Esophagus squamous epithelium (tissue), 5 donors: ENCODE measurements around the gene RTN4RL1. TPM values are rescaled to one million over a fixed set of nuclear protein-coding genes. Genes with fewer than 3 reads are reported as not detected.
A peak's percentile ranks its signal among the peaks of the same experiment; 100 is the strongest.

Source experiments
- DNase-seq: peaks from one replicate; lab custom pipeline; 2025; lab: John Stamatoyannopoulos, UW
- H3K27ac ChIP-seq, 4 donors: fragments of 200-600 bp; sonication (generic); one replicate each; pipeline ENCODE4 v1.5.1; 2016 to 2019; ENCODE audit warnings: mild to moderate bottlenecking in 1 of 4
- H3K27me3 ChIP-seq, 4 donors: fragments of 200-600 bp; sonication (generic); 1 replicate in 3 of 4; 2 replicates in 1 of 4; pipeline versions ENCODE4 v1.5.1 to v1.6.0; 2017 to 2021; ENCODE audit warnings: antibody characterized with exemption in 1 of 4
- H3K36me3 ChIP-seq, 3 donors: fragments of 200-600 bp; sonication (generic); one replicate each; pipeline ENCODE4 v1.5.1; 2016 to 2019
- H3K4me1 ChIP-seq, 3 donors: fragments of 200-600 bp; sonication (generic); one replicate each; pipeline ENCODE4 v1.5.1; 2017 to 2019
- H3K4me3 ChIP-seq, 4 donors: fragments of 200-600 bp; sonication (generic); 1 replicate in 3 of 4; 2 replicates in 1 of 4; pipeline ENCODE4 v1.5.1; 2016 to 2019; ENCODE audit warnings: mild to moderate bottlenecking in 2 of 4, moderate library complexity in 1 of 4
- H3K9me3 ChIP-seq, 3 donors: fragments of 200-600 bp; sonication (generic); one replicate each; pipeline ENCODE4 v1.5.1; 2016 to 2019
- CTCF ChIP-seq, 6 experiments: fragments of 450-650 bp in 4 of 6; fragments of 200-600 bp in 2 of 6; sonication (generic) in 2 of 6; IDR thresholded peaks; one replicate each; pipeline ENCODE4 v1.5.1; 2016 to 2019; ENCODE audit warnings: antibody characterized with exemption in 6 of 6, mild to moderate bottlenecking in 4 of 6, moderate library complexity in 4 of 6
- POLR2A ChIP-seq, 4 donors: fragments of 450-650 bp; IDR thresholded peaks; one replicate each; pipeline ENCODE4 v1.6.1; 2017; ENCODE audit warnings: antibody characterized with exemption in 4 of 4, mild to moderate bottlenecking in 4 of 4, moderate library complexity in 3 of 4
- WGBS, 2 donors: methylation state at CpG; one replicate each; pipeline ENCODE4 v1.1.5; 2018; 5-methylcytosine and 5-hydroxymethylcytosine counted together
- intact Hi-C: fragments of 100-400 bp; cut with DNase I; formaldehyde crosslinking; loops from one replicate; pipeline ENCODE4 v1.15.0; 2022
- total RNA-seq, 4 donors: library from RNA; depleted of rRNA; stranded (reverse); fragments of >200 nt; gene quantifications; one replicate each; pipeline ENCODE4 v1.1.0, GENCODE V29; 2016
- donor health status: DM: yes; HTN: yes; CAD: no.

RTN4RL1 gene
- total RNA-seq, 4 donors from 2014 or later, result 1.1 to 4.0 (median 2.0) TPM

GRCh38 chr17:2020721-2021120 is 4.4 kb downstream of the RTN4RL1 start:
- Histone ChIP-seq H3K27me3 (peaks cover 0 to 61% (median 0%) of the 10 kb centered on the region in 4 donors), H3K4me1 (peaks cover 17 to 55% (median 19%) of the 10 kb centered on the region in 3 donors), H3K9me3 (no peaks in the 10 kb centered on the region), H3K27ac (peak overlapping the region in 2 of 4 donors; percentile 11 to 16), H3K4me3 (no peak overlapping the region), H3K36me3 (no peaks in the 10 kb centered on the region)
- no peak for DNase-seq
- no peak for TF ChIP-seq CTCF (IDR thresholded peaks at IDR 0.05)
- no peak for TF ChIP-seq POLR2A (IDR thresholded peaks at IDR 0.05)
- intact Hi-C loops, result no loop called here
- WGBS, 2 donors, result 50 to 61% methylated on average over 7 of the region's 8 CpGs

DNA sequence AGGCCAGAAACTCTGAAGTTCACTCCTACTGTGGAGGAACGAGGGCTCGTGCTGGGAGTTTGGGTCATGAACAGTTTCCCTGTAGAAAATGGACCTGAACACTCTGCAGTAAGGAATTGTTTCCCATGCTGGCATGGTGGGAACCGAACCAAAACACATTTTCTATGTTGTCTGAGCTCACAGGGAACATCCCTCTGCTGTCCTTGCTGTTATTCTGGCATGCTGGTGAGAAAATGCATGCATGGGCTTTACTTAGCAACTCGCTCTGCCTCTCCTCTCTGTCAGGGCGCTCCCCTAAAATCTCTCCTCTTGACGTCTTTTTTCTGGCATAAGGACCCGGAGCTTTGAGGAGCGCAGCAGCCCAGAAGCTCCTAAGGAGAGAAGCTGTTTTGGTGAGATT is 5.4 kb downstream of the RTN4RL1 start:
- Histone ChIP-seq H3K27ac (no peak overlapping the region), H3K4me3 (no peak overlapping the region), H3K27me3 (peaks cover 0 to 51% (median 0%) of the 10 kb centered on the region in 4 donors), H3K4me1 (peaks cover 10 to 48% (median 15%) of the 10 kb centered on the region in 3 donors), H3K9me3 (no peaks in the 10 kb centered on the region), H3K36me3 (no peaks in the 10 kb centered on the region)
- intact Hi-C loops, result no loop called here
- 84 to 89% methylated on average over 5 to 6 of the region's 8 CpGs for WGBS, 2 donors
- TF ChIP-seq CTCF (IDR thresholded peaks at IDR 0.05) (no peak), POLR2A (IDR thresholded peaks at IDR 0.05) (no peak)
- no peak for DNase-seq

DNA sequence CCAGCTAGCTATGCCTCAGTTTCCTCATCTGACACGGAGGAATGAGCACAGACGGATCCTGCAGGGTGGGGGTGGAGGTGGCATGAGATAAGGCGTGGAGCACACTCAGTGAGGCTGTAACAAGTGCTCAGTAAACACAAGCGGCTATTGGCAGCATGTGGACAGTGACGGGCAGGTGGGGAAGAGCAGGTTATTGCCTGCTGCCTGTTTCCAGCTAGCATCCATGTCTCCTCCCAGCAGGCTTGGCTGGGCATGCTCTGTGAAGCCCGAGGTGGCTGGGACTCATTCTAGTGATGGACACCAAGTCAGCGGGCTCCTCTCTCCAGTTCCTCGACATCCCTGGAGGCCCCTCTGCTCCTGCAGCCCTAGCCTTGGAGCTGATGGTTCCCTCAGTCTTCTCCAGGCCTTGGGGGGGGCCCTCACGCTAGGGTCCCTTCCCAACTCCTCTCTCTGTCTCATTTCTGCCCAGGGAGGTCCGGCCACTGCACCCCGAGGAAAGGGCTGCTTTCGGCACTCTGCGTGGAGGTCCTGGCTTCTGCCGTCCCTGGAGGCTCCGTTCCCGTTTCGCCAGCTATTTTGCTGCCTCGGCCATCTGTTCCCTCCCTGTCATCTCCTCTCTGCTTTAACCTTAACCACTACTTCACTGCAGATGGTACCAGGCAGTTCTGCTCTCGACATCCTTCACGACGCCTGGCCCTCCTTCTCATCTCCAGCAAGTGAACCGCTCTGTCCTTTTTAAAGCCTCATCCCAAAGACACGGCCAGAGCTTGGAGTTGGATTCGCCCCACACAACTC is 6.2 kb downstream of the RTN4RL1 start:
- no peak for DNase-seq
- H3K9me3 ChIP-seq, result no peaks in the 10 kb centered on the region
- peaks cover 0 to 43% (median 0%) of the 10 kb centered on the region in 4 donors for H3K27me3 ChIP-seq
- no peaks in the 10 kb centered on the region for H3K36me3 ChIP-seq
- H3K27ac ChIP-seq, result no peak overlapping the region
- H3K4me1 ChIP-seq, result peaks cover 2 to 48% (median 10%) of the 10 kb centered on the region in 3 donors
- intact Hi-C loops, result no loop called here
- 76 to 79% methylated on average over 18 to 21 of the region's 24 CpGs for WGBS, 2 donors
- H3K4me3 ChIP-seq, result no peak overlapping the region
- no peak for TF ChIP-seq POLR2A (IDR thresholded peaks at IDR 0.05)
- TF ChIP-seq CTCF (IDR thresholded peaks at IDR 0.05), result no peak

- DNase-seq, result no peak
- H3K4me3 ChIP-seq, result no peak overlapping the region
- H3K27ac ChIP-seq, result no peak overlapping the region
- H3K4me1 ChIP-seq, result peaks cover 4 to 47% (median 15%) of the 10 kb centered on the region in 3 donors
- peaks cover 0 to 28% (median 0%) of the 10 kb centered on the region in 4 donors for H3K27me3 ChIP-seq
- no peaks in the 10 kb centered on the region for H3K9me3 ChIP-seq
- 86 to 96% methylated on average over 10 to 13 of the region's 19 CpGs for WGBS, 2 donors
- intact Hi-C loops, result no loop called here
- TF ChIP-seq CTCF (IDR thresholded peaks at IDR 0.05) (no peak), POLR2A (IDR thresholded peaks at IDR 0.05) (no peak)
- no peaks in the 10 kb centered on the region for H3K36me3 ChIP-seq
Observed at GRCh38 chr17:2017274-2017941, 7.7 kb downstream of the RTN4RL1 start.

GRCh38 chr17:2016494-2016893 is 8.6 kb downstream of the RTN4RL1 start:
- Histone ChIP-seq H3K27me3 (peaks cover 0 to 25% (median 0%) of the 10 kb centered on the region in 4 donors), H3K27ac (no peak overlapping the region), H3K36me3 (no peaks in the 10 kb centered on the region), H3K4me3 (no peak overlapping the region), H3K9me3 (no peaks in the 10 kb centered on the region), H3K4me1 (peaks cover 12 to 56% (median 25%) of the 10 kb centered on the region in 3 donors)
- DNase-seq, result no peak
- 62 to 70% methylated on average over 6 to 20 of the region's 20 CpGs for WGBS, 2 donors
- intact Hi-C loops, result no loop called here
- TF ChIP-seq CTCF (IDR thresholded peaks at IDR 0.05) (no peak), POLR2A (IDR thresholded peaks at IDR 0.05) (no peak)
